GM19025 (cell line): ENCODE data around the gene DDX47.
"Not testable (repeated sequence)": the region's sequence is repeated elsewhere in the genome, so short reads cannot be mapped to it uniquely, and the experiment has no call there.

Experiments used
- ATAC-seq: cut with Tn5 transposase; IDR thresholded peaks from one replicate; pipeline ENCODE4 v1.9.1; 2021; ENCODE audit warnings: mild to moderate bottlenecking, low read depth, moderate library complexity; ENCODE audit not compliant: unreplicated experiment

The DDX47 gene

GRCh38 chr12:12819752-12820311, 6.7 kb downstream of the DDX47 start:
- ATAC-seq: no peak

- not testable (repeated sequence) for ATAC-seq
Observed at GRCh38 chr12:12820376-12820775, 7.2 kb downstream of the DDX47 start.

- peak; percentile 44 for ATAC-seq
Observed at GRCh38 chr12:12821975-12822374, 8.8 kb downstream of the DDX47 start.

- no peak for ATAC-seq
Observed at GRCh38 chr12:12822886-12823285, 9.7 kb downstream of the DDX47 start.

GRCh38 chr12:12823300-12823699, 10.2 kb downstream of the DDX47 start:
- no peak for ATAC-seq

GRCh38 chr12:12823811-12824210, 10.7 kb downstream of the DDX47 start:
- ATAC-seq: no peak

GRCh38 chr12:12835378-12836146, 22.4 kb downstream of the DDX47 start:
- no peak for ATAC-seq

GRCh38 chr12:12836571-12836970, 23.4 kb downstream of the DDX47 start:
- ATAC-seq: no peak

GRCh38 chr12:12837025-12837812, 24.1 kb downstream of the DDX47 start:
- no peak for ATAC-seq

GRCh38 chr12:12837813-12838153, 24.6 kb downstream of the DDX47 start:
- ATAC-seq: no peak

GRCh38 chr12:12839003-12839395, 25.9 kb downstream of the DDX47 start:
- ATAC-seq: no peak

- not testable (repeated sequence) for ATAC-seq
Observed at GRCh38 chr12:12839439-12839838, 26.3 kb downstream of the DDX47 start.

GRCh38 chr12:12839873-12840579, 26.9 kb downstream of the DDX47 start:
- no peak for ATAC-seq

GRCh38 chr12:12840580-12840899, 27.4 kb downstream of the DDX47 start:
- ATAC-seq: no peak

GRCh38 chr12:12841428-12841827, 28.3 kb downstream of the DDX47 start:
- not testable (repeated sequence) for ATAC-seq

GRCh38 chr12:12845794-12846243, 32.7 kb downstream of the DDX47 start:
- ATAC-seq: no peak

GRCh38 chr12:12846780-12847179, 33.6 kb downstream of the DDX47 start:
- ATAC-seq: not testable (repeated sequence)

- no peak for ATAC-seq
Observed at GRCh38 chr12:12853435-12853834, 40.3 kb downstream of the DDX47 start.

- ATAC-seq: no peak
Observed at GRCh38 chr12:12859690-12860089, 46.5 kb downstream of the DDX47 start.

GRCh38 chr12:12864243-12864642, 51.1 kb downstream of the DDX47 start:
- no peak for ATAC-seq
